NCI-H2081 treated with DMSO at 0.1 percent for 48 hours (cell line): Measurements from ENCODE around the gene MDM1.

Experiments used
- DNase-seq: peaks from one replicate; lab custom pipeline; 2025; lab: John Stamatoyannopoulos, UW

MDM1 gene

DNA sequence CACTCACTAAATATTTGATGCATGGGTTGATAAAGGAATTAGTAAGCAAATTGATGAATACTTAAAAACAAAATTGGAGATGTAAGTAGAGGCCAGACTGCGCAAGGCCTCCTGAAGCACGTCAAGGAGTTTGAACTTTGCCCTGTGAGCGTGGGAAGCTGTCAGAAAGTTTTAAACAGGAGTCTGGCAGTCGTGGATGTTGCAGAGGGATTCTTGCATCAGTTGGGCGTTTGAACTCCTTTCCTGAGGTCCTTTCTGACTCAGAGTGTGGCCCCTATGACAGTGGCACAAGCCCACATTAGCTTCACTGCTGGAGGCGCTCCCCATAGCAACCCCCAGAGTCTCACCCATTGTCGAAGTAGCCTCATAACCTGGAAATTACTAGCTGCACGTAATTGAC lies 60.8 kb downstream of the MDM1 start:
- no peak for DNase-seq

- DNase-seq = no peak
These were observed 61.8 kb downstream of the MDM1 start for GRCh38 chr12:68270358-68270757.

GRCh38 chr12:68269779-68270178 lies 62.4 kb downstream of the MDM1 start:
- DNase-seq = no peak

GRCh38 chr12:68268967-68269366 lies 63.2 kb downstream of the MDM1 start:
- no peak for DNase-seq

DNA sequence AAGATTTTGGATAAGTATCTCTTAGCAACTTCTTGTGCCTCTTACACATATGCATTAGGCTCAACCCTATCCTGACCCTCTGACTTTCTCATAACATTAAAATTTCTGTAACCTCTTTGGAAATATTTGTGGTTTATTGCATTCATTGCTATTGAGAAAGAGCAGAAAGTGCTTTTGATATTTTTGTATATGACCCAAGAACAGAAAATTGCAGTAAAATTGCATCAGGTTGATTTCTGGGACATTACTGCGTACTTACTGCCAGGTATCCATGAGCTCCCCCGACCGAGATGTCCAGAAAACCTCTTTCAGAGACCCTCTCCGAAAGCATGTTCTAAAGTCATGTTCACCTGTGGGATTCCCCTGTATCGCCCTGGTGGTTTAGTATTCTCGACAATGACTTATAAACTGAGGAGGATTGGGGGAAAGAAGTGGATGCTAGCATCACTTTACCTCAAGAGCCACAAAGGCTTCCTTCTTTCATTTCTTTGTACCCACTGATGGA lies 64.2 kb downstream of the MDM1 start:
- DNase-seq = no peak

DNA sequence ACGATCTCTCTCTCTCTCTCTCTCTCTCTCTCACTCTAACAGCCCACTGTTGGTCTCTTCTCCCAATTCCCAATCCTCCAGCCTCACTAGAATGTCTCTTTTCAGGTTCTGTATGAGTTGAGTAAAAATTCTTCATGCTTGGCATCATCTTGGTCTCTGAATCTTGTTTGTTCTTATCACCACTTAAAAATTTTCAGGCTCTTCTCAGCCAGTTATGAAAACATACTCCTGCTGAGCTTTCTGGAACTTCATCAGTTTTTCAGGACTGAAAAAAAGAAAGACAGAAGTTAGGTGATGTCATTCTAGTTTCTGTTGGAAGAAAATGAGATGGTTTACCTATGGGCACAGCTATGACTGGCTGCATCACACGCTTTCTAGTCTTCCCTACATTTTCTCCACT lies 67.3 kb downstream of the MDM1 start:
- no peak for DNase-seq

DNA sequence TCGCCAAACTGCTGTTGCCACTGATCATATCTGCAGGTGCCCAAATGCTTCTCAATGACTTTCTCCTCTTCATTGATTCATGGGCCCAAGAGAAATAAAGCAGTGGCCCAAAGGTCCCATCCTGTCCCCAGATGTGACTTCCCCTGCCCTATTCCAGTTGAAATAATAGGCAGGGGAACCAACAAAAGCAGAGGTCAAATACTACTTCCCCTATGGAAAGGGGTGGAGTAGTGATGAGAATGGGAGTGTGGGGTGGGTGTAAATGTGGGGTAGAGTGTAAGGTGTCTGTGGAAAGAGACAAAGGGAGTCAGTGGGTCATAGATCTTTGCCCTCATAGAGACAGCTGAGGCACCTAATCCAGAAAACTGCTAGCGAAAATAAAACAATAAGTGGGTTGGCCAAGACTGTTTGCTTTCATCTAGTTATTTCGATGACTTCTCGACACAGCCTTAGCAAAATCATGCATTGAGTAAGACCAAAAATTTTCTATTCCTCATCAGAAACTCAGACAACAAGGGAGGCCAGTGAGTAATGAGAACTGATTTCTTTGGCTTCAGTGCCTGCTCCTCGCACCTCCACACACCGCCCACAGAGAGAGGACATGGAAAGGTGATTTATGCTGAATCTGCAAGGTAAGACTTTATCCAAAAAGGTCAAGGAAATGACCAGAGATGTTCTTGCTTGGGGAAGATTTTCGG lies 67.9 kb downstream of the MDM1 start:
- DNase-seq = no peak

DNA sequence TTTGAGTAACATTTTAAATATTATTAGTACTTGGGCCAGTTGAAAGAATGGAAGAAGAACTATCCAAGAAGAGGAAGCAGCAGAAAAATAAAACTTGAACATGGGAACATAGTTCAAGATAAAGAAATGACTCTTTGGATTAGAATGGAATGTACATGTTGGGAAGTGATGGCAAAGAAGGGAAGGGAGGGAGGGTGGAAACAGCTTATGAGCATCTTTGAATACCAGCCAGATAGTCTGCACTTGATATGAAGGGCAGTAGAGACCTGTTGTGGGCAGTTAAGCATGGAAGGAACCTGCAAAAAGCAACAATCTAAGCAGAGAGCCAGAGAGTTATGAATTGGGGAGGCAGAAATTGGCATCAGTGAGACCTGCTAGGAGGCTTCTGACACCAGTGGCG lies 68.8 kb downstream of the MDM1 start:
- DNase-seq = no peak

- DNase-seq = no peak
These were observed 70.3 kb downstream of the MDM1 start for GRCh38 chr12:68261896-68262295.

DNA sequence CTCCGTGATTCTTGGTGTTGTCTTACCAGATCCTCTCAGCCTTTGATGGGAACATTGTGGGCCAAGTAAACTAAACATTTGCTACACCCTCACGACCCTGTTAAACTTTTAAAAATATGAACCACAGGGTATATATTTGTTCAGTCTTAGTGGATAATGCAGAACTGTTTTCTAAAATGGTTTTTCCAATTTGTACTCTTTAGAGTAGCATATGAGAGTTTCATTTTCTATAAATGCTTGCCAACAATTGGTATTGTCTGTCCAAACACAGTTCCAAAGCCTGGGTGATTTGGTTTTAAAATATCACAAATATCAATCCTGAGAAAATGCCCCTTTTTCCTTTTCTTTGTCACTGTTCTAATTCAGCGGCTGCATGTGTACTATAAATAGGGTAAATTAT lies 72.0 kb downstream of the MDM1 start:
- no peak for DNase-seq

DNA sequence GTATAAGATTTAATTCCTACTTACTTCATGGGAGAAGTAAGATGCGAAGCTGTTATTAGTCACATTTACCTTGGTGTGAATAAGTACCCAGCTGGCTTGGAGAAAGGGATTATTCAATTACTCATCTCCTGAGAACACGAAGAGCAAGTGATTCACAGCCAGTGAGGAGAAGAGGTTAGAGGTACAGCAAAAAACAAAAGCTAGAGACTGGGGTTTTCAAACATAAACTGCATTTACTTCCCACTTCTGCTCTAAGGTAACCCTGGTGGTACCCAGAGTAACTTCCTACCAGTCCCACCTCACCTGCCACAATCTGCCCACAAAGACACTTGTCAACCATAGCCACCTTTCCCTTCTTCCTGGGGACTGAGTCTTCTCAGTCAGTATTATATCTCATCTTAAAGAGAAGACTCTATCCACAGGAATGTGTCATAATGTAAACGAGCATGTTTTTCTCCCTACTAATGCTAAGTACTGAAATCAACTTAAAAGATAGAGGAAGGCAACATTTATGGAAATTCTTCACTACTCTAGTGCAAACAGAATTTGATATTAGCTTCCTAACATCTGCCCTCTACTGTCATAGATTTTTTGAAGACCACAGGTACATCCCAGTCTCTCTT lies 72.7 kb downstream of the MDM1 start:
- no peak for DNase-seq

GRCh38 chr12:68253504-68253903 lies 78.7 kb downstream of the MDM1 start, which contains the start of gene IL22:
Gene IL22 (minus strand): TSS chr12:68253604. CDS start chr12:68253448, 156 bp downstream.
- DNase-seq = no peak

DNA sequence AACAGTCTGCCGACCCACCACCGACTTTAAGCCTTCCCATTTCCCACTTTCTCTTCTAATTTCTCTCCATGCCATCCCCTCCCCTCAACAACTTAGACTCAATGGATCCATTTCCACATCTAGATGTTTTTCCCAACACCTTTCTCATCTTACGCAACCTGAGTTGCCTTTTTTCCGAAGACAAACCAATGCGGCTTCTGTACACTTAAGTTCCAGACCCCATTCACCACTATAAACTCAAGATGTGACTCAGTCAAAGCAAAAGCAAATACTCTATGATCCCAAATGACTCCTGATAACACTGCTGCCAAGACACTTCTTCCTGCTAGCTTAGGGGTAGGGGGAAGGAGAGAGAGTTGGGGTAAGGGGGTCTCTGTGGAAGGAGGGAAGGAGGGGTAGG lies 80.1 kb downstream of the MDM1 start:
- DNase-seq = no peak

- no peak for DNase-seq
These were observed 81.7 kb downstream of the MDM1 start for GRCh38 chr12:68250454-68250853.

DNA sequence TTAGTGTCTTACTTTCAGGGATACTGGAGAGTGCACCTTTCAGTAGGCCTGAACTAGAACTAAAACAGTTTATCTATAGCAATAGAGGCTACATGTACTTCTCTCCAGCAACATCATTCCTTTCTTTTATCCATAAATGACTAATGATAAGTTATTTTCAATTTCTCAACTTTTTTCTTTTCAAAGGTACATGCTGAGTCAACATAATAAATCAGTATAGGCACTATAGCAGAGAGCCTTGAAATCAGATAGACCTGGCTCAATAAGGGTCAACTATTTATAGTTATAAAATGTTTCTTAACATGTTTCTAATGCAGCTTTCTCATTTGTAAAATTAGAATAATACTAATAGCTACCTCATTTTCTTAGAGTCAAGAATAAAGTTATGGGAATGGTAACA lies 84.4 kb downstream of the MDM1 start:
- no peak for DNase-seq

DNA sequence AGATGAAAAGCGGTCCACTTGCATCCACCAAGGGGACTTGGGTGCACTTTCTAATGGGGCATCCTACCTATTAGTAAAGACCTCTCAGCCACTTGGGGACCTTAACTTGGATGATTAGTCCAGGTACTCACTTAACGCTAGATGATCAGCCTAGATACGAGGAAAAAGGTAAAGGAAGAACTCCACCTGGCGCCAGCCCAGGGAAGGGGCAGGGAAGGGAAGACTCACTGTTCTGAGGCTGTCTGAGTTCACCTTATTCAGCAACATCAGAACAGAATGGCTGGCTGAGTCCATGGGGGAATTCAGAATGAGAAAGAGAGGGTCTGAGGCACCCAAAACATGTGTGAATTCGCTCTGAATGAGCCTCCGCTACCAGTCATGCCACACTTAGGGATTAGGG lies 85.8 kb downstream of the MDM1 start:
- DNase-seq = no peak

DNA sequence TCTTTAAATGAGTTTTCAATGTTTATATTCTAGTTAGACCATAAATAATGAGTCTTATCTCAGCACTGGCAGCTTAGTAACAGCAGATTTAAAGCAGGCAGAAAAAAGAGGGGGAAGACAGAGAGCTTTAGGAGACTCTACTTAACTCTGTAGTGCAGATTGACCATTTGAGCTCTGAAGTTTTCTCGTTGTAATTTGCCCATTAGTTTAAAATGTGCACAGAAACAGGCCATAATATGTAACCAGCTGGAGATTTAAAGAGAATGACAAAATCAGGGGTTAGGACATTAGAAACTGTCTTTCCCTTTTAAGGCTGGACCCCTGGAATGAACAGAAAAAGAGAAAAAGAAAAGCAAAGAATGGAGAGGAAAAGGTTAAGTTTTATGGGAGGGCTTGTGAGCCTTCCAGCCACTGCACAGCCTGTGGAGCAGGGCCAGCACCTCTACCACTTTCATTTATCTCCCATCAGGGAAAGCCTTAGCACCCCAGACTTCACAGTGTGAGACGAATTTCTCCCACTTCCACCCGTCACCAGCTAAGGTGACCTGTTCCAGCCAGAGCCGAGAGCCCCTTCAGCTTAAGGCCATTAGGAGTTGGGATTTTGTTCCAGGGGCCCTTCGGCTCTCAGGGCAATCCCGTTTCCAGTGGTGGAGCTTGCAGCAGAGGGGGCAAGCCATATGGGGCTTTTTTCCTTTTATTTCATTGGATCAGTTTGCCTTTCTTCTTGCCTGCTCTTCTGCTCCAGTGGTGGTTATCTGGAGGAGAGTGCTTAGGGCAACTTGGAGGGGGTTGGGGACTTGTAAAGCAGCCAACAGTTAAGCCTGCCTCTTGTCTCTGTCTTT lies 86.8 kb downstream of the MDM1 start:
- no peak for DNase-seq
